Mucosa of stomach (tissue), 1 donor: ENCODE measurements around the gene AKNAD1.

Experiments
- H3K27me3 ChIP-seq: one replicate; pipeline ENCODE4 v1.7.0; 2013; ENCODE audit warnings: mild to moderate bottlenecking, low read length; ENCODE audit not compliant: control insufficient read depth, insufficient read depth
- H3K36me3 ChIP-seq: one replicate; pipeline ENCODE4 v1.7.0; 2013; ENCODE audit warnings: low read length; ENCODE audit not compliant: control insufficient read depth, insufficient read depth
- H3K4me1 ChIP-seq: one replicate; pipeline ENCODE4 v1.7.0; 2013; ENCODE audit warnings: mild to moderate bottlenecking, low read length; ENCODE audit not compliant: control insufficient read depth, insufficient read depth
- H3K4me3 ChIP-seq: one replicate; pipeline ENCODE4 v1.7.0; 2013; ENCODE audit warnings: low read length
- H3K9ac ChIP-seq: one replicate; pipeline ENCODE4 v1.7.0; 2013; ENCODE audit warnings: mild to moderate bottlenecking, low read length, moderate library complexity
- H3K9me3 ChIP-seq: one replicate; pipeline ENCODE4 v1.7.0; 2013; ENCODE audit warnings: mild to moderate bottlenecking, low read length, moderate library complexity; ENCODE audit not compliant: control insufficient read depth
- donor health status: Pancreatic carcinoma.

AKNAD1 gene

GRCh38 chr1:108860190-108860907 lies 3.5 kb upstream of the AKNAD1 start:
- Histone ChIP-seq H3K27me3 (no peaks in the 10 kb centered on the region), H3K4me3 (no peak overlapping the region), H3K9ac (no peak overlapping the region), H3K36me3 (no peaks in the 10 kb centered on the region), H3K9me3 (no peaks in the 10 kb centered on the region), H3K4me1 (no peaks in the 10 kb centered on the region)

GRCh38 chr1:108858230-108858950 lies 1.5 kb upstream of the AKNAD1 start:
- Histone ChIP-seq H3K4me1 (no peaks in the 10 kb centered on the region), H3K9ac (no peak overlapping the region), H3K27me3 (no peaks in the 10 kb centered on the region), H3K9me3 (no peaks in the 10 kb centered on the region), H3K36me3 (no peaks in the 10 kb centered on the region), H3K4me3 (no peak overlapping the region)

- Histone ChIP-seq H3K4me3 (no peak overlapping the region), H3K27me3 (no peaks in the 10 kb centered on the region), H3K9ac (no peak overlapping the region), H3K36me3 (no peaks in the 10 kb centered on the region), H3K4me1 (no peaks in the 10 kb centered on the region), H3K9me3 (no peaks in the 10 kb centered on the region)
Observed at GRCh38 chr1:108854221-108855019, 2.5 kb downstream of the AKNAD1 start.

GRCh38 chr1:108852221-108852975 lies 4.5 kb downstream of the AKNAD1 start:
- Histone ChIP-seq H3K9ac (no peak overlapping the region), H3K4me1 (no peaks in the 10 kb centered on the region), H3K9me3 (no peaks in the 10 kb centered on the region), H3K36me3 (no peaks in the 10 kb centered on the region), H3K4me3 (no peak overlapping the region), H3K27me3 (no peaks in the 10 kb centered on the region)

- Histone ChIP-seq H3K36me3 (no peaks in the 10 kb centered on the region), H3K9me3 (no peaks in the 10 kb centered on the region), H3K4me1 (no peaks in the 10 kb centered on the region), H3K27me3 (no peaks in the 10 kb centered on the region), H3K9ac (no peak overlapping the region), H3K4me3 (no peak overlapping the region)
Observed at GRCh38 chr1:108851567-108851966, 5.3 kb downstream of the AKNAD1 start.

- Histone ChIP-seq H3K36me3 (no peaks in the 10 kb centered on the region), H3K27me3 (no peaks in the 10 kb centered on the region), H3K4me1 (no peaks in the 10 kb centered on the region), H3K4me3 (no peak overlapping the region), H3K9me3 (no peaks in the 10 kb centered on the region), H3K9ac (no peak overlapping the region)
Observed at GRCh38 chr1:108850929-108851328, 6.0 kb downstream of the AKNAD1 start.

- no peaks in the 10 kb centered on the region for H3K36me3 ChIP-seq
- H3K4me1 ChIP-seq: no peaks in the 10 kb centered on the region
- no peak overlapping the region for H3K9ac ChIP-seq
- no peaks in the 10 kb centered on the region for H3K27me3 ChIP-seq
- no peaks in the 10 kb centered on the region for H3K9me3 ChIP-seq
- H3K4me3 ChIP-seq: no peak overlapping the region
Observed at GRCh38 chr1:108848806-108849205, 8.1 kb downstream of the AKNAD1 start.

- H3K9ac ChIP-seq: no peak overlapping the region
- no peak overlapping the region for H3K4me3 ChIP-seq
- no peaks in the 10 kb centered on the region for H3K36me3 ChIP-seq
- H3K4me1 ChIP-seq: no peaks in the 10 kb centered on the region
- no peaks in the 10 kb centered on the region for H3K9me3 ChIP-seq
- no peaks in the 10 kb centered on the region for H3K27me3 ChIP-seq
Observed at GRCh38 chr1:108847494-108847893, 9.4 kb downstream of the AKNAD1 start.

- no peak overlapping the region for H3K9ac ChIP-seq
- no peaks in the 10 kb centered on the region for H3K4me1 ChIP-seq
- no peaks in the 10 kb centered on the region for H3K36me3 ChIP-seq
- H3K9me3 ChIP-seq: no peaks in the 10 kb centered on the region
- no peaks in the 10 kb centered on the region for H3K27me3 ChIP-seq
- no peak overlapping the region for H3K4me3 ChIP-seq
Observed at GRCh38 chr1:108845991-108846390, 10.9 kb downstream of the AKNAD1 start.

- Histone ChIP-seq H3K27me3 (no peaks in the 10 kb centered on the region), H3K4me1 (no peaks in the 10 kb centered on the region), H3K4me3 (no peak overlapping the region), H3K36me3 (no peaks in the 10 kb centered on the region), H3K9ac (no peak overlapping the region), H3K9me3 (no peaks in the 10 kb centered on the region)
Observed at GRCh38 chr1:108845446-108845845, 11.4 kb downstream of the AKNAD1 start.

GRCh38 chr1:108843390-108844137 lies 13.3 kb downstream of the AKNAD1 start:
- Histone ChIP-seq H3K4me3 (no peak overlapping the region), H3K9me3 (no peaks in the 10 kb centered on the region), H3K27me3 (no peaks in the 10 kb centered on the region), H3K9ac (no peak overlapping the region), H3K4me1 (no peaks in the 10 kb centered on the region), H3K36me3 (no peaks in the 10 kb centered on the region)
